Neutrophil (primary cell): Measurements from ENCODE around the gene CTSD.

ENCODE experiments used
- H3K27ac ChIP-seq: fragments of 200-600 bp; sonication (generic); 2 replicates; pipeline ENCODE4 v1.5.1; 2016; ENCODE audit warnings: mild to moderate bottlenecking, moderate library complexity
- H3K27me3 ChIP-seq: fragments of 200-600 bp; sonication (generic); 2 replicates; pipeline ENCODE4 v1.6.0; 2016; ENCODE audit warnings: mild to moderate bottlenecking
- H3K36me3 ChIP-seq: fragments of 200-600 bp; sonication (generic); 2 replicates; pipeline ENCODE4 v1.5.1; 2017
- H3K4me1 ChIP-seq, 2 experiments: fragments of 200-600 bp in 1 of 2; sonication (generic) in 1 of 2; 1 replicate in 1 of 2; 2 replicates in 1 of 2; pipeline versions ENCODE4 v1.5.1 to v1.6.1; 2013 to 2016; ENCODE audit warnings: low read depth in 1 of 2, low read length in 1 of 2, mild to moderate bottlenecking in 1 of 2, moderate library complexity in 1 of 2; ENCODE audit not compliant: control insufficient read depth in 1 of 2, insufficient read depth in 1 of 2
- H3K4me3 ChIP-seq, 2 experiments: fragments of 200-600 bp in 1 of 2; sonication (generic) in 1 of 2; 1 replicate in 1 of 2; 2 replicates in 1 of 2; pipeline ENCODE4 v1.5.1; 2013 to 2016; ENCODE audit warnings: low read depth in 1 of 2, low read length in 1 of 2, mild to moderate bottlenecking in 1 of 2, moderate library complexity in 1 of 2
- H3K9me3 ChIP-seq: fragments of 200-600 bp; sonication (generic); 2 replicates; pipeline ENCODE4 v1.5.1; 2016
- TF ChIP-seq, protein P1 (sequence below): fragments of 200-600 bp; sonication (generic); IDR thresholded peaks from 2 replicates; pipeline ENCODE4 v1.5.1; 2016; ENCODE audit warnings: antibody characterized with exemption

Gene CTSD

DNA sequence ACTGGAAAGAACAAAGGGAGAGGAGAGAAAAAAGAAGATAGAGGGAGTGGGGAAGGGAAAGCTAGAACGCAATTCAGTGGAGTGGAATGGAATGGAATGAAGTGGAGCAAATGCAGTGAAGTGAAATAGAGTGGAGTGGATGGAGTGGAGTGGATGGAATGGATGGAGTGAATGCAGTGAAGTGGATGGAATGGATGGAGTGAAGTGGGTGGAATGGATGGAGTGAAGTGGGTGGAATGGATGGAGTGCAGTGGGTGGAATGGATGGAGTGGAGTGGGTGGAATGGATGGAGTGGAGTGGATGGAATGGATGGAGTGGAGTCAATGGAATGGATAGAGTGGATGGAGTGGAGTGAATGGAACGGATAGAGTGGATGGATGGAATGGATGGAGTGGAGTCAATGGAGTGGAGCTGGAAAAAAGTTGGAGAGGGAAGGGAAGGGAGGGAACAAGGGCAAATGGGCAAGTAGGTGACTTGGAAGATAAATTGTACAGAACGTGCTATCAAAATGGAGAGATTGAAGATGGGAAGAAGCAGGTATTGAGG, 27.2 kb downstream of the CTSD start:
- H3K4me3 ChIP-seq = no peak overlapping the region
- no peaks in the 10 kb centered on the region for H3K9me3 ChIP-seq
- no peak overlapping the region for H3K27ac ChIP-seq
- TF ChIP-seq, protein P1, sequence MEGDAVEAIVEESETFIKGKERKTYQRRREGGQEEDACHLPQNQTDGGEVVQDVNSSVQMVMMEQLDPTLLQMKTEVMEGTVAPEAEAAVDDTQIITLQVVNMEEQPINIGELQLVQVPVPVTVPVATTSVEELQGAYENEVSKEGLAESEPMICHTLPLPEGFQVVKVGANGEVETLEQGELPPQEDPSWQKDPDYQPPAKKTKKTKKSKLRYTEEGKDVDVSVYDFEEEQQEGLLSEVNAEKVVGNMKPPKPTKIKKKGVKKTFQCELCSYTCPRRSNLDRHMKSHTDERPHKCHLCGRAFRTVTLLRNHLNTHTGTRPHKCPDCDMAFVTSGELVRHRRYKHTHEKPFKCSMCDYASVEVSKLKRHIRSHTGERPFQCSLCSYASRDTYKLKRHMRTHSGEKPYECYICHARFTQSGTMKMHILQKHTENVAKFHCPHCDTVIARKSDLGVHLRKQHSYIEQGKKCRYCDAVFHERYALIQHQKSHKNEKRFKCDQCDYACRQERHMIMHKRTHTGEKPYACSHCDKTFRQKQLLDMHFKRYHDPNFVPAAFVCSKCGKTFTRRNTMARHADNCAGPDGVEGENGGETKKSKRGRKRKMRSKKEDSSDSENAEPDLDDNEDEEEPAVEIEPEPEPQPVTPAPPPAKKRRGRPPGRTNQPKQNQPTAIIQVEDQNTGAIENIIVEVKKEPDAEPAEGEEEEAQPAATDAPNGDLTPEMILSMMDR = no peak
- peaks cover 91% of the 10 kb centered on the region for H3K27me3 ChIP-seq
- H3K4me1 ChIP-seq = no peaks in the 10 kb centered on the region
- no peaks in the 10 kb centered on the region for H3K36me3 ChIP-seq

DNA sequence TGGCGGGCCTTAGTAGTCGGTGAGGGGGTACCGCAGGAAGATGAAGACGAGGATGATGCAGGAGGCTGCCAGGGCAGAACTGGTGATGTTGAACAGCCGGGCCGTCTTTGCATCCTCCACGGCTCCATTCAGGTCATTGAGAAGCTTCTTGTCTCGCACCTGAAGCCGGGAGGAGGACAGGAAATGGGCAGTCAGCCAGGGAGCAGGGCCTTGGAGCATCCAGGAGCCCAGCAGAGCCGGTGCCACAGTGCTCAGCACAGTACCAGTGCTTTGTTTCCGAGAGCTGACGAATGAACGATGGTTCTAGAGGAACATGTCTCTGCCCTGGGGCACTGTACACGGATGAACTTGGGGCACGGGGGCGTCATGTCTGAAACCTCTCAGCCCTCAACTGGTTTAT, 28.5 kb downstream of the CTSD start:
- Histone ChIP-seq H3K9me3 (no peaks in the 10 kb centered on the region), H3K4me1 (no peaks in the 10 kb centered on the region), H3K36me3 (no peaks in the 10 kb centered on the region), H3K27ac (no peak overlapping the region), H3K4me3 (no peak overlapping the region), H3K27me3 (peaks cover 91% of the 10 kb centered on the region)
- TF ChIP-seq, protein P1 = no peak

DNA sequence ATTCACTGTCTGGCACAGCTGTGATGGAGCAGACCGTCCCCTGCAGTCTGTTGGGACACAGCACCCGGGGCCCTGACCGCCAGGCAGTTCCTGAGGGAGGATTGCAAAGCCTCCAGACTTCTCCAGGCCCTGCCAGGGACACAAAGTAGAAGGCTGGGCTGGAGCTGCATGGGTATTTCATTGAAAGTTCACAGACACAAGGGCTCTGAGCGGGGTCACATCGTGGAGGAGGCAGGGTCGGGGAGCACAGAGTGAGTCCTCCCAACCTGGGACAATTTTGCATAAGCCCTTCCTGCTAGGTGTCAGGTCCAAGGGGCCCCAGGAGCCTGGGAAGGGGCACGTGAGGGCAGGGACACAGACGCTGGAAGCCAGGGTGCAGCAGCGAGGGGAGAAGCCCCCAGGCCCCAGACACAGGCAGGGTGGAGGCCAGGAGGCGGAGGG, 29.1 kb downstream of the CTSD start:
- Histone ChIP-seq H3K36me3 (no peaks in the 10 kb centered on the region), H3K27me3 (peaks cover 91% of the 10 kb centered on the region), H3K27ac (no peak overlapping the region), H3K4me3 (no peak overlapping the region), H3K4me1 (no peaks in the 10 kb centered on the region), H3K9me3 (no peaks in the 10 kb centered on the region)
- TF ChIP-seq, protein P1 = no peak

DNA sequence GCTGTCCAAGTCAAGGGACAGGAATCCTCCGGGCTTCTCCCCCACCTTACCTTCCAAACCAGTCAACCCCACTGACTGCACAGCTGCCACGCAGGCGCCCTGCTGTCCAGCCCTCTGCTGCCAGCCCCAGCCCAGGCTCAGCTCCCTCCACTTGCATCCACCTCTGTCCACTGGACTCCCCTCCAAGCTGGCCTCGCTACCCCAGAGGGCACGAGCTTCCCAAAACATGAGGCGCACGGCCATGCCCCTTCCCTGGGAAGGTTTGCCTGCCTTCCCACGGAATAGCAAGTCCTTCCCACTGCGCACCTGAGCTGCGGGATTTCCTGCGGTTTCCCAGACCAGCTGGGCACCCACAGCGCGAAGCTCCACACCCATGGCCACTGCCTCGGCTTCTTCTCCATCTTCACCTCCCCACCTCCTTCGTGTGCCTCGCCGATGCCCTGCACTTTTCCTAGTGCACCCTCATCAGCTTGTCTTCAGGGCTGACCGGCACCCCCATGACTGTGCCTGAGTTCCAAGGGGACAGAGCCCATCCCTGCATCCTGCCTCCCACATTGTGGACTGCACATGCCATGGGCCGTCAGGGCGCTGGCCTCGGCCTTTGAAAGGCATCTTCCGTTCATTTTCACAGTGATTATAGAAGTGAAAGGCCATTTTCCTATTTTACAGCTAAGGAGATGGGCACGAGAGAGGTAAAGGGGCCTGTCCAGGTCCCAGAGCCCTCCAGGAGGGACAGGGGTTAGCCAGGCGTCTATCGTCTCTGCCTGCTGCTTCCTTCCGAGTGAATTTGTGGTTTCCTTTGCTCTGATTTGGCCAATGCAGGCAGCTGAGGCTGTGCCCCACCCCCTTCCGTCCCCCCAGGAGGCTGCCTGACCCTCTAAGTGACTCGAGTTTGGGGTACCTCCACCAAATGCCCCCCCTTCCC, 29.7 kb downstream of the CTSD start:
- Histone ChIP-seq H3K36me3 (no peaks in the 10 kb centered on the region), H3K27ac (no peak overlapping the region), H3K4me1 (peaks cover 2 to 5% of the 10 kb centered on the region in 2 experiments), H3K9me3 (no peaks in the 10 kb centered on the region), H3K4me3 (no peak overlapping the region), H3K27me3 (peaks cover 91% of the 10 kb centered on the region)
- TF ChIP-seq, protein P1 = no peak

DNA sequence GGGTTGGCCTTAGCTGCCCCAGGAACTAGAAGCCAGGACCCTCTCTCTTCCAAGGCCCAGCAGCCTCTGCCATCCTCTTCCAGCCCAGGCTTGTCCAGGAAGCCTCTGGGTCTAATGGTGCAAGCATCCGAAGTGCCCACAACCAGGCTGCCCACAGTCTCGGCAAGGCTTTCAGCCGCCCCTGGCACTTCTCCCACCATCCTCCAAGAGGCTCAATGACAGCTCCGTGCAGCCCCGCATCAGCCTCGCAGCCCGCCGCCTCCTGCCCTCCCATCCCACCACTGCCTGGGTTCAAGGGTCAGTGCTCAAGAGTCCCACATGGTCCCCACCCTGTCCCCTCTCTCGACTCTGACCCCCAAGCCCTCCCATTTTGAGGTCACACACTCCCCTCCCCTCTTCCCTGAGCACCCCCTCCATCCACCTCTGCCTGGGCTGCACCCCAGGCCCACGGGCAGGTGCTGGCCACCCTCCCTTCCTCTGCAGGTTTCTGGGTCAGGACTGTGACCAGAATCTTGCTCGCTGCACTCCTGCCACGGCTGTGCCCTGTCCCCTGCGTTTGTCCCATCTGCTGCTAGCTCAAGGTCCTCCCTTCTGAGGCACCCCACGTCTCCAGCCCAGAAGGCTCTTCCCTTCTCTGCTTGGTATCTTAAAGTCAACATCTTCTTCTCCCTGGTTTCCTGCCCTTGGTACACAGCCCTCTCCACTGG, 30.6 kb downstream of the CTSD start:
- TF ChIP-seq, protein P1 = no peak
- peaks cover 99% of the 10 kb centered on the region for H3K27me3 ChIP-seq
- H3K36me3 ChIP-seq = no peaks in the 10 kb centered on the region
- no peak overlapping the region for H3K27ac ChIP-seq
- no peaks in the 10 kb centered on the region for H3K9me3 ChIP-seq
- peaks cover 5 to 7% of the 10 kb centered on the region in 2 experiments for H3K4me1 ChIP-seq
- H3K4me3 ChIP-seq = no peak overlapping the region
